GM12892 (cell line): ENCODE data around the gene PEX11B.

Experiments
- POLR2A ChIP-seq: IDR thresholded peaks from 2 replicates; pipeline ENCODE4 v1.6.1; 2011; ENCODE audit warnings: low read depth, low read length, control low read depth
- POLR2AphosphoS5 ChIP-seq: IDR thresholded peaks from 2 replicates; pipeline ENCODE4 v1.6.1; 2011; ENCODE audit warnings: low read depth, low read length, control low read depth
- TAF1 ChIP-seq: IDR thresholded peaks from 2 replicates; pipeline ENCODE4 v1.6.1; 2011; ENCODE audit warnings: low read depth, mild to moderate bottlenecking, control low read depth, low read length, borderline replicate concordance

GRCh38 chr1:145955436-145955835, 36.9 kb upstream of the PEX11B start:
- TF ChIP-seq POLR2A (no peak), TAF1 (no peak), POLR2AphosphoS5 (no peak)
